Neural cell (in vitro differentiated cells): ENCODE data around the gene PADI4. TPM values are rescaled to one million over a fixed set of nuclear protein-coding genes. Genes with fewer than 3 reads are reported as not detected.

Source experiments
- H2AFZ ChIP-seq: fragments of 200-600, 300-800 bp; sonication (generic), shearing (Covaris generic); 2 replicates; pipeline ENCODE4 v1.6.0; 2014; ENCODE audit warnings: low read depth, mild to moderate bottlenecking, antibody characterized with exemption, low read length, moderate library complexity
- H3F3A ChIP-seq: fragments of 200-600 bp; shearing (Covaris generic); 2 replicates; pipeline ENCODE4 v1.6.1; 2016; ENCODE audit warnings: mild to moderate bottlenecking, moderate library complexity, mixed read lengths, antibody characterized with exemption, low read length; ENCODE audit not compliant: insufficient read depth, poor library complexity, severe bottlenecking
- H3K27ac ChIP-seq: fragments of 200-600, 300-800 bp; sonication (generic), shearing (Covaris generic); 2 replicates; pipeline ENCODE4 v1.5.1; 2014; ENCODE audit warnings: mild to moderate bottlenecking, low read length, moderate library complexity
- H3K27me3 ChIP-seq: fragments of 300-800, 200-600 bp; sonication (generic), shearing (Covaris generic); 2 replicates; pipeline ENCODE4 v1.6.0; 2014; ENCODE audit warnings: mild to moderate bottlenecking, low read depth, low read length, moderate library complexity; ENCODE audit not compliant: insufficient read depth
- H3K36me3 ChIP-seq: fragments of 300-800, 200-600 bp; sonication (generic), shearing (Covaris generic); 2 replicates; pipeline ENCODE4 v1.5.1; 2014; ENCODE audit warnings: mild to moderate bottlenecking, antibody characterized with exemption, low read length, moderate library complexity; ENCODE audit not compliant: insufficient read depth
- H3K4me2 ChIP-seq: fragments of 300-800, 200-600 bp; sonication (generic), shearing (Covaris generic); 2 replicates; pipeline ENCODE4 v1.6.0; 2014; ENCODE audit warnings: mild to moderate bottlenecking, low read length
- H3K4me3 ChIP-seq: fragments of 300-800, 200-600 bp; sonication (generic), shearing (Covaris generic); 2 replicates; pipeline ENCODE4 v1.5.1; 2014; ENCODE audit warnings: mild to moderate bottlenecking, low read length, moderate library complexity
- H3K79me2 ChIP-seq: fragments of 200-600 bp; shearing (Covaris generic); replicated peaks from 2 replicates; pipeline ENCODE4 v1.6.0; 2014; ENCODE audit warnings: mild to moderate bottlenecking, low read length, moderate library complexity; ENCODE audit not compliant: insufficient read depth
- H3K9ac ChIP-seq: fragments of 300-800, 200-600 bp; sonication (generic), shearing (Covaris generic); 2 replicates; pipeline ENCODE4 v1.6.1; 2016; ENCODE audit warnings: mild to moderate bottlenecking, low read length, mixed read lengths
- H3K9me2 ChIP-seq: fragments of 200-600 bp; shearing (Covaris generic); 2 replicates; pipeline ENCODE4 v1.6.1; 2016; ENCODE audit warnings: mild to moderate bottlenecking, low read length, mixed read lengths; ENCODE audit not compliant: insufficient read depth
- H3K9me3 ChIP-seq: fragments of 200-600, 300-800 bp; sonication (generic), shearing (Covaris generic); 2 replicates; pipeline ENCODE4 v1.6.1; 2016; ENCODE audit warnings: mild to moderate bottlenecking, mixed run types, low read length, moderate library complexity, mixed read lengths
- H4K20me1 ChIP-seq: fragments of 200-600 bp; shearing (Covaris generic); 2 replicates; pipeline ENCODE4 v1.6.1; 2016; ENCODE audit warnings: mild to moderate bottlenecking, mixed run types; ENCODE audit not compliant: insufficient read depth
- EP300 ChIP-seq: fragments of 450-650 bp; conservative IDR thresholded peaks from 2 replicates; pipeline ENCODE4 v1.6.1; 2014; ENCODE audit warnings: antibody characterized with exemption, mild to moderate bottlenecking, moderate library complexity; ENCODE audit not compliant: poor library complexity, severe bottlenecking
- EZH2 ChIP-seq: fragments of 200-600, 300-800 bp; shearing (Covaris generic), sonication (generic); IDR thresholded peaks from 2 replicates; pipeline ENCODE4 v1.6.1; 2014; ENCODE audit warnings: antibody characterized with exemption, low read length, borderline replicate concordance, mild to moderate bottlenecking; ENCODE audit not compliant: insufficient read depth, poor library complexity, severe bottlenecking
- MXI1 ChIP-seq: fragments of 450-650 bp; conservative IDR thresholded peaks from 2 replicates; pipeline ENCODE4 v1.6.1; 2014; ENCODE audit warnings: antibody characterized with exemption, mild to moderate bottlenecking; ENCODE audit not compliant: poor library complexity, severe bottlenecking
- POLR2AphosphoS5 ChIP-seq: IDR thresholded peaks from 2 replicates; pipeline ENCODE4 v1.6.1; 2012
- RAD21 ChIP-seq: fragments of 450-650 bp; conservative IDR thresholded peaks from 2 replicates; pipeline ENCODE4 v1.6.1; 2014; ENCODE audit warnings: antibody characterized with exemption, mild to moderate bottlenecking, moderate library complexity
- SMC3 ChIP-seq: fragments of 450-650 bp; conservative IDR thresholded peaks from 2 replicates; pipeline ENCODE4 v1.6.1; 2014; ENCODE audit warnings: antibody characterized with exemption, mild to moderate bottlenecking, moderate library complexity; ENCODE audit not compliant: poor library complexity
- TAF1 ChIP-seq: IDR thresholded peaks from 2 replicates; pipeline ENCODE4 v1.6.1; 2012; ENCODE audit warnings: low read depth
- polyA plus RNA-seq: library from polyadenylated mRNA; depleted of rRNA; stranded (reverse); fragments of >200 nt; gene quantifications from 2 replicates; pipeline ENCODE4 v1.2.3, GENCODE V29; 2014
- TF ChIP-seq, protein P1 (sequence below): IDR thresholded peaks from 2 replicates; pipeline ENCODE4 v1.6.1; 2012; ENCODE audit warnings: borderline replicate concordance
- TF ChIP-seq, protein P2 (sequence below): fragments of 450-650 bp; IDR thresholded peaks from 2 replicates; pipeline ENCODE4 v1.5.1; 2014; ENCODE audit warnings: antibody characterized with exemption, mild to moderate bottlenecking, moderate library complexity; ENCODE audit not compliant: poor library complexity, severe bottlenecking

The PADI4 gene
- polyA plus RNA-seq, 1 donor from 2014 or later, result not detected

DNA sequence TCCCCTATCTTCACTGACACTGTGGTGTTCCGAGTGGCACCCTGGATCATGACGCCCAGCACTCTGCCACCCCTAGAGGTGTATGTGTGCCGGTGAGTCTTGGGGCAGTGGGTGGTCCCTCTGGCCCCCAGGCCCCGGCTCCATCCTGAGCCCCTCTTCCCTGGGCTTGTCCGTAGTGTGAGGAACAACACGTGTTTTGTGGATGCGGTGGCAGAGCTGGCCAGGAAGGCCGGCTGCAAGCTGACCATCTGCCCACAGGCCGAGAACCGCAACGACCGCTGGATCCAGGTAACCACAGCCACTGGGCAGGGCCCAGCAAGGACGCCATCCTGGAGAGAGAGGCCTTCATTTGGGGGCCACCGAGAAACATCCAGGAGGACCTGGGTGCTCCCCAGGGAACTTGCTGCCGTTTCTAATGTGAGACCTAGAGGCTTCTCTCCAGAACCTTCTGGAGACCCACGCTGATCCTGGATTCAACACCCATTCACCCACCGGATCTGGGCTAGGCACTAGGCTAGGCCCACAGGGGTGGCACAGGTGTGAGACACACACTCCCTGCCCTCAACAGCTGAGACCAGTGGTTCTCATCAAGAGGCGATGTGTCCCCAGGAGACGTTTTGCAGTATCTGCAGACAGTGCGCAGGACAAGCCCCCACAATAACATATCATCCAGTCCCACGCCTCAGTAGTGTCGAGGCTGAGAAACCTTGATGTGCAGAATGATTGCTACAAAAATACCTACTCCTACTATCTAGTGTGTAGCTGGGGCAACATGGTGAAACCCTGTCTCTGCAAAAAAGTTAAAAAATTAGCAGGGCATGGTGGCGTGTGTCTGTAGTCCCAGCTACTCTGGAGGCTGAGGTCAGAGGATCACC is 36.9 kb upstream of the PADI4 start:
- no peak overlapping the region for H3K27ac ChIP-seq
- H3F3A ChIP-seq, result no peaks in the 10 kb centered on the region
- no peaks in the 10 kb centered on the region for H3K9me2 ChIP-seq
- no peaks in the 10 kb centered on the region for H3K36me3 ChIP-seq
- H4K20me1 ChIP-seq, result no peaks in the 10 kb centered on the region
- H3K4me3 ChIP-seq, result no peak overlapping the region
- H3K9ac ChIP-seq, result no peak overlapping the region
- no peak overlapping the region for H2AFZ ChIP-seq
- H3K4me2 ChIP-seq, result no peak overlapping the region
- TF ChIP-seq POLR2AphosphoS5, result no peak
- no peak for TF ChIP-seq RAD21
- no peak for TF ChIP-seq TAF1
- no peak for TF ChIP-seq EP300
- no peak for TF ChIP-seq SMC3
- TF ChIP-seq, protein P1, sequence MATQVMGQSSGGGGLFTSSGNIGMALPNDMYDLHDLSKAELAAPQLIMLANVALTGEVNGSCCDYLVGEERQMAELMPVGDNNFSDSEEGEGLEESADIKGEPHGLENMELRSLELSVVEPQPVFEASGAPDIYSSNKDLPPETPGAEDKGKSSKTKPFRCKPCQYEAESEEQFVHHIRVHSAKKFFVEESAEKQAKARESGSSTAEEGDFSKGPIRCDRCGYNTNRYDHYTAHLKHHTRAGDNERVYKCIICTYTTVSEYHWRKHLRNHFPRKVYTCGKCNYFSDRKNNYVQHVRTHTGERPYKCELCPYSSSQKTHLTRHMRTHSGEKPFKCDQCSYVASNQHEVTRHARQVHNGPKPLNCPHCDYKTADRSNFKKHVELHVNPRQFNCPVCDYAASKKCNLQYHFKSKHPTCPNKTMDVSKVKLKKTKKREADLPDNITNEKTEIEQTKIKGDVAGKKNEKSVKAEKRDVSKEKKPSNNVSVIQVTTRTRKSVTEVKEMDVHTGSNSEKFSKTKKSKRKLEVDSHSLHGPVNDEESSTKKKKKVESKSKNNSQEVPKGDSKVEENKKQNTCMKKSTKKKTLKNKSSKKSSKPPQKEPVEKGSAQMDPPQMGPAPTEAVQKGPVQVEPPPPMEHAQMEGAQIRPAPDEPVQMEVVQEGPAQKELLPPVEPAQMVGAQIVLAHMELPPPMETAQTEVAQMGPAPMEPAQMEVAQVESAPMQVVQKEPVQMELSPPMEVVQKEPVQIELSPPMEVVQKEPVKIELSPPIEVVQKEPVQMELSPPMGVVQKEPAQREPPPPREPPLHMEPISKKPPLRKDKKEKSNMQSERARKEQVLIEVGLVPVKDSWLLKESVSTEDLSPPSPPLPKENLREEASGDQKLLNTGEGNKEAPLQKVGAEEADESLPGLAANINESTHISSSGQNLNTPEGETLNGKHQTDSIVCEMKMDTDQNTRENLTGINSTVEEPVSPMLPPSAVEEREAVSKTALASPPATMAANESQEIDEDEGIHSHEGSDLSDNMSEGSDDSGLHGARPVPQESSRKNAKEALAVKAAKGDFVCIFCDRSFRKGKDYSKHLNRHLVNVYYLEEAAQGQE, result no peak
- no peak for TF ChIP-seq EZH2
- no peak for TF ChIP-seq MXI1
- TF ChIP-seq, protein P2, sequence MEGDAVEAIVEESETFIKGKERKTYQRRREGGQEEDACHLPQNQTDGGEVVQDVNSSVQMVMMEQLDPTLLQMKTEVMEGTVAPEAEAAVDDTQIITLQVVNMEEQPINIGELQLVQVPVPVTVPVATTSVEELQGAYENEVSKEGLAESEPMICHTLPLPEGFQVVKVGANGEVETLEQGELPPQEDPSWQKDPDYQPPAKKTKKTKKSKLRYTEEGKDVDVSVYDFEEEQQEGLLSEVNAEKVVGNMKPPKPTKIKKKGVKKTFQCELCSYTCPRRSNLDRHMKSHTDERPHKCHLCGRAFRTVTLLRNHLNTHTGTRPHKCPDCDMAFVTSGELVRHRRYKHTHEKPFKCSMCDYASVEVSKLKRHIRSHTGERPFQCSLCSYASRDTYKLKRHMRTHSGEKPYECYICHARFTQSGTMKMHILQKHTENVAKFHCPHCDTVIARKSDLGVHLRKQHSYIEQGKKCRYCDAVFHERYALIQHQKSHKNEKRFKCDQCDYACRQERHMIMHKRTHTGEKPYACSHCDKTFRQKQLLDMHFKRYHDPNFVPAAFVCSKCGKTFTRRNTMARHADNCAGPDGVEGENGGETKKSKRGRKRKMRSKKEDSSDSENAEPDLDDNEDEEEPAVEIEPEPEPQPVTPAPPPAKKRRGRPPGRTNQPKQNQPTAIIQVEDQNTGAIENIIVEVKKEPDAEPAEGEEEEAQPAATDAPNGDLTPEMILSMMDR, result no peak
- H3K9me3 ChIP-seq, result no peaks in the 10 kb centered on the region
- no peaks in the 10 kb centered on the region for H3K79me2 ChIP-seq
- no peaks in the 10 kb centered on the region for H3K27me3 ChIP-seq

- Histone ChIP-seq H3K9ac (no peak overlapping the region), H3K27ac (no peak overlapping the region), H3K27me3 (no peaks in the 10 kb centered on the region), H4K20me1 (no peaks in the 10 kb centered on the region), H3K9me3 (no peaks in the 10 kb centered on the region), H3K79me2 (no peaks in the 10 kb centered on the region), H3K4me2 (no peak overlapping the region), H3K4me3 (no peak overlapping the region), H2AFZ (no peak overlapping the region), H3F3A (no peaks in the 10 kb centered on the region), H3K9me2 (no peaks in the 10 kb centered on the region), H3K36me3 (no peaks in the 10 kb centered on the region)
- TF ChIP-seq POLR2AphosphoS5, result no peak
- no peak for TF ChIP-seq RAD21
- TF ChIP-seq MXI1, result no peak
- no peak for TF ChIP-seq TAF1
Measured at GRCh38 chr1:17272066-17272465, 35.9 kb upstream of the PADI4 start.
